Panc1 (cell line): ENCODE results near the gene LILRA5.

Source experiments
- POLR2AphosphoS5 ChIP-seq: IDR thresholded peaks from 2 replicates; pipeline ENCODE4 v1.6.1; 2012; ENCODE audit warnings: mild to moderate bottlenecking, low read depth, low read length, moderate library complexity
- REST ChIP-seq, 2 experiments: IDR thresholded peaks; 2 replicates each; pipeline ENCODE4 v1.6.1; 2011 to 2012; ENCODE audit warnings: low read depth in 2 of 2, control low read depth in 1 of 2, low read length in 1 of 2, mild to moderate bottlenecking in 1 of 2, moderate library complexity in 1 of 2; ENCODE audit not compliant: insufficient read depth in 1 of 2

- TF ChIP-seq REST (IDR thresholded peaks at IDR 0.05; ENCODE audit: insufficient read depth in 1 of 2, low read depth in 2 of 2, low read length in 1 of 2), result no peak
- TF ChIP-seq POLR2AphosphoS5, result no peak
Observed at GRCh38 chr19:54319049-54319448, 6.1 kb upstream of the LILRA5 start.
